ENCODE data around the gene ANGEL1.

GRCh38 chr14:76784266-76784874 is 28.3 kb downstream of the ANGEL1 start:
- no peak for TF ChIP-seq POLR2A (IDR thresholded peaks at IDR 0.05; ENCODE audit: low read depth)
- no peak for TF ChIP-seq CTCF (IDR thresholded peaks at IDR 0.05)
- no peak for TF ChIP-seq POLR2AphosphoS5 (IDR thresholded peaks at IDR 0.05)
